ENCODE data around the gene NOL8.

The NOL8 gene

GRCh38 chr9:92299116-92299515, 26.0 kb downstream of the NOL8 start:
- H3K9me3 ChIP-seq = no peaks in the 10 kb centered on the region
- no peak for TF ChIP-seq CTCF (IDR thresholded peaks at IDR 0.05; ENCODE audit: low read depth, low read length)
- no peak for DNase-seq
- peaks cover 68% of the 10 kb centered on the region for H3K36me3 ChIP-seq
- no peak overlapping the region for H3K4me3 ChIP-seq (ENCODE audit: low read depth, low read length)
- no peaks in the 10 kb centered on the region for H3K4me1 ChIP-seq
- H3K27me3 ChIP-seq = no peaks in the 10 kb centered on the region

GRCh38 chr9:92298036-92298435, 27.1 kb downstream of the NOL8 start:
- Histone ChIP-seq H3K4me1 (no peaks in the 10 kb centered on the region), H3K36me3 (peaks cover 58% of the 10 kb centered on the region), H3K27me3 (no peaks in the 10 kb centered on the region), H3K4me3 (ENCODE audit: low read depth, low read length) (no peak overlapping the region), H3K9me3 (no peaks in the 10 kb centered on the region)
- TF ChIP-seq CTCF (IDR thresholded peaks at IDR 0.05; ENCODE audit: low read depth, low read length) = no peak
- no peak for DNase-seq

GRCh38 chr9:92297611-92298010, 27.5 kb downstream of the NOL8 start:
- H3K9me3 ChIP-seq = no peaks in the 10 kb centered on the region
- no peaks in the 10 kb centered on the region for H3K4me1 ChIP-seq
- DNase-seq = no peak
- H3K27me3 ChIP-seq = no peaks in the 10 kb centered on the region
- no peak for TF ChIP-seq CTCF (IDR thresholded peaks at IDR 0.05; ENCODE audit: low read depth, low read length)
- H3K4me3 ChIP-seq (ENCODE audit: low read depth, low read length) = no peak overlapping the region
- peaks cover 53% of the 10 kb centered on the region for H3K36me3 ChIP-seq

GRCh38 chr9:92295827-92296258, 29.3 kb downstream of the NOL8 start:
- Histone ChIP-seq H3K9me3 (no peaks in the 10 kb centered on the region), H3K27me3 (no peaks in the 10 kb centered on the region), H3K36me3 (peaks cover 48% of the 10 kb centered on the region), H3K4me1 (no peaks in the 10 kb centered on the region), H3K4me3 (ENCODE audit: low read depth, low read length) (no peak overlapping the region)
- DNase-seq = no peak
- TF ChIP-seq CTCF (IDR thresholded peaks at IDR 0.05; ENCODE audit: low read depth, low read length) = no peak

GRCh38 chr9:92295240-92295790, 29.8 kb downstream of the NOL8 start:
- Histone ChIP-seq H3K9me3 (no peaks in the 10 kb centered on the region), H3K4me3 (ENCODE audit: low read depth, low read length) (no peak overlapping the region), H3K36me3 (peaks cover 49% of the 10 kb centered on the region), H3K4me1 (no peaks in the 10 kb centered on the region), H3K27me3 (no peaks in the 10 kb centered on the region)
- DNase-seq = no peak
- TF ChIP-seq CTCF (IDR thresholded peaks at IDR 0.05; ENCODE audit: low read depth, low read length) = no peak

GRCh38 chr9:92294297-92294676, 30.9 kb downstream of the NOL8 start:
- no peak for TF ChIP-seq CTCF (IDR thresholded peaks at IDR 0.05; ENCODE audit: low read depth, low read length)
- peaks cover 51% of the 10 kb centered on the region for H3K36me3 ChIP-seq
- no peaks in the 10 kb centered on the region for H3K27me3 ChIP-seq
- H3K4me1 ChIP-seq = no peaks in the 10 kb centered on the region
- no peaks in the 10 kb centered on the region for H3K9me3 ChIP-seq
- peak; percentile 16 for DNase-seq
- H3K4me3 ChIP-seq (ENCODE audit: low read depth, low read length) = peak overlapping the region; percentile 80
